NCI-H1105 treated with DMSO at 0.1 percent for 48 hours (cell line): ENCODE data around the gene RAD9B.
"Not testable (repeated sequence)": the region's sequence is repeated elsewhere in the genome, so short reads cannot be mapped to it uniquely, and the experiment has no call there.

ENCODE experiments used
- DNase-seq: peaks from one replicate; lab custom pipeline; 2025; lab: John Stamatoyannopoulos, UW

The RAD9B gene

GRCh38 chr12:110528277-110528839 lies 26.2 kb downstream of the RAD9B start:
- DNase-seq, result no peak

GRCh38 chr12:110530511-110530910 lies 28.4 kb downstream of the RAD9B start:
- DNase-seq, result no peak

- no peak for DNase-seq
Observed at GRCh38 chr12:110531741-110532333, 29.7 kb downstream of the RAD9B start.

GRCh38 chr12:110532644-110533043 lies 30.5 kb downstream of the RAD9B start:
- DNase-seq, result no peak

- DNase-seq, result no peak
Observed at GRCh38 chr12:110533607-110534006, 31.5 kb downstream of the RAD9B start.

GRCh38 chr12:110534811-110535210 lies 32.7 kb downstream of the RAD9B start:
- no peak for DNase-seq

- DNase-seq, result no peak
Observed at GRCh38 chr12:110536834-110537604, 34.9 kb downstream of the RAD9B start.

GRCh38 chr12:110537605-110538409 lies 35.7 kb downstream of the RAD9B start:
- DNase-seq, result peak; percentile 32

GRCh38 chr12:110538869-110539622 lies 36.9 kb downstream of the RAD9B start:
- no peak for DNase-seq

GRCh38 chr12:110540048-110540447 lies 37.9 kb downstream of the RAD9B start:
- DNase-seq, result no peak

- DNase-seq, result peak; percentile 69
Observed at GRCh38 chr12:110543252-110543959, 41.3 kb downstream of the RAD9B start.

GRCh38 chr12:110543965-110544364 lies 41.8 kb downstream of the RAD9B start:
- no peak for DNase-seq

GRCh38 chr12:110545259-110545658 lies 43.1 kb downstream of the RAD9B start:
- DNase-seq, result not testable (repeated sequence)

GRCh38 chr12:110545812-110546211 lies 43.7 kb downstream of the RAD9B start:
- no peak for DNase-seq

GRCh38 chr12:110546339-110546738 lies 44.2 kb downstream of the RAD9B start:
- DNase-seq, result no peak

- DNase-seq, result no peak
Observed at GRCh38 chr12:110547090-110547489, 45.0 kb downstream of the RAD9B start.

GRCh38 chr12:110548678-110549077 lies 46.5 kb downstream of the RAD9B start:
- DNase-seq, result no peak

GRCh38 chr12:110549716-110550115 lies 47.6 kb downstream of the RAD9B start:
- DNase-seq, result no peak

GRCh38 chr12:110550981-110551380 lies 48.9 kb downstream of the RAD9B start:
- DNase-seq, result no peak
